ENCODE results near the gene C1QTNF8.

Gene C1QTNF8

GRCh38 chr16:1060416-1061340 is 35.4 kb downstream of the C1QTNF8 start:
- DNase-seq (ENCODE audit: low spot score): no peak

- no peak for DNase-seq (ENCODE audit: low spot score)
Measured at GRCh38 chr16:1059310-1059709, 36.7 kb downstream of the C1QTNF8 start.

- no peak for DNase-seq (ENCODE audit: low spot score)
Measured at GRCh38 chr16:1058216-1058615, 37.8 kb downstream of the C1QTNF8 start.

- no peak for DNase-seq (ENCODE audit: low spot score)
Measured at GRCh38 chr16:1057252-1057932, 38.7 kb downstream of the C1QTNF8 start.

- DNase-seq (ENCODE audit: low spot score): no peak
Measured at GRCh38 chr16:1056196-1056595, 39.8 kb downstream of the C1QTNF8 start.

- no peak for DNase-seq (ENCODE audit: low spot score)
Measured at GRCh38 chr16:1055557-1055924, 40.5 kb downstream of the C1QTNF8 start.

- peak; percentile 56 for DNase-seq (ENCODE audit: low spot score)
Measured at GRCh38 chr16:1054660-1055556, 41.1 kb downstream of the C1QTNF8 start.

GRCh38 chr16:1053700-1054368 is 42.2 kb downstream of the C1QTNF8 start:
- DNase-seq (ENCODE audit: low spot score): no peak

- no peak for DNase-seq (ENCODE audit: low spot score)
Measured at GRCh38 chr16:1053121-1053521, 42.9 kb downstream of the C1QTNF8 start.

- DNase-seq (ENCODE audit: low spot score): no peak
Measured at GRCh38 chr16:1052721-1053120, 43.3 kb downstream of the C1QTNF8 start.

GRCh38 chr16:1051446-1051845 is 44.6 kb downstream of the C1QTNF8 start:
- no peak for DNase-seq (ENCODE audit: low spot score)

GRCh38 chr16:1050921-1051320 is 45.1 kb downstream of the C1QTNF8 start:
- DNase-seq (ENCODE audit: low spot score): no peak

GRCh38 chr16:1050516-1050915 is 45.5 kb downstream of the C1QTNF8 start:
- no peak for DNase-seq (ENCODE audit: low spot score)

- DNase-seq (ENCODE audit: low spot score): no peak
Measured at GRCh38 chr16:1049976-1050247, 46.1 kb downstream of the C1QTNF8 start.

- DNase-seq (ENCODE audit: low spot score): no peak
Measured at GRCh38 chr16:1049113-1049975, 46.7 kb downstream of the C1QTNF8 start.

- peak; percentile 80 for DNase-seq (ENCODE audit: low spot score)
Measured at GRCh38 chr16:1048442-1049112, 47.5 kb downstream of the C1QTNF8 start.

- peak; percentile 14 for DNase-seq (ENCODE audit: low spot score)
Measured at GRCh38 chr16:1047801-1048200, 48.2 kb downstream of the C1QTNF8 start.

- DNase-seq (ENCODE audit: low spot score): peak; percentile 39
Measured at GRCh38 chr16:1047123-1047522, 48.9 kb downstream of the C1QTNF8 start.

GRCh38 chr16:1045993-1046911 is 49.8 kb downstream of the C1QTNF8 start:
- DNase-seq (ENCODE audit: low spot score): peak; percentile 89
